Heart left ventricle (tissue), 13 donors: ENCODE measurements around the gene COPE.

Source experiments
- CTCF ChIP-seq, 12 donors: fragments of 200-600 bp; sonication (generic) in 4 of 12; IDR thresholded peaks; one replicate each; pipeline versions ENCODE4 v1.5.0 to v1.8.0; 2018 to 2022; ENCODE audit warnings: antibody characterized with exemption in 12 of 12, mild to moderate bottlenecking in 5 of 12
- POLR2A ChIP-seq, 2 donors: fragments of 450-650 bp; IDR thresholded peaks; one replicate each; pipeline ENCODE4 v1.6.1; 2017; ENCODE audit warnings: antibody characterized with exemption in 2 of 2, mild to moderate bottlenecking in 2 of 2, moderate library complexity in 2 of 2
- donor health status: ischemic (EF 13 %, LVEDD 7.1; RV severe dilation, severe dysfunction).
- donor health status: DM: no; HTN: yes; CAD: no.
- donor health status: DM: no; HTN: no; CAD: no.
- donor health status: ischemic (EF 25% LVEDD 6.9; RV normal size, moderate dysfunction).
- donor health status: ischemic (EF 25% LVEDD 5.7; RV mildly dilated, moderate dysfunction).
- donor health status: ischemic (EF 35%, LVEDD 5.7; RV mildly dilated, moderate dysfunction).
- donor health status: nonischemic (EF 11% LVEDD 7.7; RV severe dilation, severe dysfunction).
- donor health status: DM: yes; HTN: yes; CAD: no.
- donor health status: PGD.
- donor health status: ischemic (EF 29% LVEDD 5.4; RV normal size, mild dysfunction).
- donor health status: nonischemic (EF 23%, LVEDD 6.1; RV moderate dilation, normal function).

DNA sequence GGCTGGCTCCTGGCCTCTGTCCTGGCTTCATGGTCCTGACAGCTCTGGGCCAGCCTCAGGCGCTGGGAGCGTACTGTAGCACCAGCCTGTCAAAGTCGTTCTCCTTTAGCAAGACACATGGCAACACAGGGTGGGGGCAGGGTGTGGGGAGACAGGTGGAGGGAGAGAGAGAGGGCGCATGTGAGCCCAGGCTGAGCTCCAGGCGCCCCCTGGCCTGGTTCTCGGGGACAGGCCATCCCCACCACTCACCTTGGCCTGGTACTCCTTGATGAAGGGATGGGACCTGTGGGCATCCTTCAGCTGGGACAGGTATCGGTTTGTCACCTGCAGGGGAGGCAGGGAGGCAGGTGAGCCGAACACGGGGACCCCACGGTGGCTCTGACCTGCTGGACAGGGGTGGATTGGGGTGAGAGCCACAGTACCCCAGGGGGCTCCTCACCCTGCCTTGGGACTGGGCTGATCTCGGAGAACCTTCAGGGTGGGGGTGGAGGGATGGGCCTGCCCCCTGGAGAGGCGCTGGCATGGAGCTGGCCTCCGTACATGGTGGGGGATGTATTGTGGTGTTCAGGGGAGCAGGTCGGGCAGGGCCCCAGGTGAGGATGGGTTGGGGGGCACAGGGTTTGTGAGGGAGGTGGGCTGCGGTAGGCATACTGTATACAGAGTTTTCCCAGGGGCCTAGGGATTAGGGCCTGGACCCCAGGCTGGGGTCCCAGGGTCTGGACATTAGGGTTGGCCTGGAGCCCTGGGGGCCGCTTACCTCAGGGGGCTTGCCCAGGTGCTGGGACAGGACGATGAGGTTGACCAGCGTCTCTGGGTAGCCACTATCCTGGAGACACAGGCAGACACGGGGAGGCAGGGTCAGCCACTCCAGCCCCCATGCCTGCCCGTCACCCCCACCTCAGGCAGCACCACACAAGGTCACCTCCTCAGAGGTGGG, 19.3 kb downstream of the COPE start:
- no peak for TF ChIP-seq POLR2A (IDR thresholded peaks at IDR 0.05)
- TF ChIP-seq CTCF (IDR thresholded peaks at IDR 0.05), result no peak
